H9 (cell line): ENCODE measurements around the gene ANKRD26. TPM values are rescaled to one million over a fixed set of nuclear protein-coding genes. Genes with fewer than 3 reads are reported as not detected.

Experiments used
- DNase-seq: peaks from one replicate; pipeline ENCODE4 v3.0.0-alpha.2; 2017
- H2AFZ ChIP-seq: one replicate; pipeline ENCODE4 v1.6.1; 2013; ENCODE audit warnings: mild to moderate bottlenecking, low read length, control low read depth, moderate library complexity
- H2AK5ac ChIP-seq: 2 replicates; pipeline ENCODE4 v1.6.1; 2013; ENCODE audit warnings: low read length, control low read depth, mixed read lengths; ENCODE audit not compliant: insufficient read length
- H2BK120ac ChIP-seq: one replicate; pipeline ENCODE4 v1.6.1; 2013; ENCODE audit warnings: low read depth, mild to moderate bottlenecking, low read length, control low read depth, inconsistent platforms; ENCODE audit not compliant: poor library complexity, severe bottlenecking
- H2BK12ac ChIP-seq: 2 replicates; pipeline ENCODE4 v1.6.1; 2013; ENCODE audit warnings: low read length, control low read depth, mixed read lengths, low read depth; ENCODE audit not compliant: insufficient read length
- H2BK15ac ChIP-seq: 2 replicates; pipeline ENCODE4 v1.6.1; 2013; ENCODE audit warnings: low read depth, low read length, control low read depth
- H2BK20ac ChIP-seq: one replicate; pipeline ENCODE4 v1.6.1; 2013; ENCODE audit warnings: low read depth, mild to moderate bottlenecking, low read length, control low read depth, inconsistent platforms; ENCODE audit not compliant: poor library complexity, severe bottlenecking
- H2BK5ac ChIP-seq: 2 replicates; pipeline ENCODE4 v1.6.1; 2013; ENCODE audit warnings: low read length, control low read depth, mixed read lengths; ENCODE audit not compliant: insufficient read length
- H3K14ac ChIP-seq: 2 replicates; pipeline ENCODE4 v1.6.1; 2013; ENCODE audit warnings: low read length, control low read depth; ENCODE audit not compliant: insufficient read depth
- H3K18ac ChIP-seq: 2 replicates; pipeline ENCODE4 v1.6.1; 2013; ENCODE audit warnings: low read depth, mild to moderate bottlenecking, mixed read lengths, low read length, control low read depth; ENCODE audit not compliant: insufficient read length
- H3K23ac ChIP-seq: 2 replicates; pipeline ENCODE4 v1.6.1; 2013; ENCODE audit warnings: low read length, control low read depth, mixed read lengths, low read depth; ENCODE audit not compliant: insufficient read length
- H3K23me2 ChIP-seq: 2 replicates; pipeline ENCODE4 v1.6.1; 2013; ENCODE audit warnings: low read depth, mild to moderate bottlenecking, mixed read lengths, low read length, control low read depth; ENCODE audit not compliant: insufficient read length, poor library complexity, severe bottlenecking
- H3K27ac ChIP-seq: 2 replicates; pipeline ENCODE4 v1.5.1; 2013; ENCODE audit warnings: low read length, control low read depth, mixed read lengths, low read depth; ENCODE audit not compliant: insufficient read length
- H3K27me3 ChIP-seq: 2 replicates; pipeline ENCODE4 v1.6.1; 2013; ENCODE audit warnings: low read length, control low read depth, inconsistent platforms; ENCODE audit not compliant: insufficient read depth
- H3K4ac ChIP-seq: 2 replicates; pipeline ENCODE4 v1.6.1; 2013; ENCODE audit warnings: low read depth, mild to moderate bottlenecking, control low read depth, inconsistent platforms, low read length, moderate library complexity
- H3K4me1 ChIP-seq: 2 replicates; pipeline ENCODE4 v1.6.1; 2013; ENCODE audit warnings: low read length, control low read depth, inconsistent platforms; ENCODE audit not compliant: insufficient read depth
- H3K4me2 ChIP-seq: 2 replicates; pipeline ENCODE4 v1.6.1; 2013; ENCODE audit warnings: low read length, control low read depth, mixed read lengths; ENCODE audit not compliant: insufficient read length, insufficient read depth
- H3K56ac ChIP-seq: 2 replicates; pipeline ENCODE4 v1.6.1; 2013; ENCODE audit warnings: low read depth, mild to moderate bottlenecking, mixed read lengths, low read length, control low read depth; ENCODE audit not compliant: insufficient read length
- H3K79me1 ChIP-seq: 2 replicates; pipeline ENCODE4 v1.6.1; 2013; ENCODE audit warnings: low read depth, mild to moderate bottlenecking, moderate library complexity, low read length, control low read depth, inconsistent platforms; ENCODE audit not compliant: insufficient read depth, poor library complexity, severe bottlenecking
- H3K79me2 ChIP-seq: 2 replicates; pipeline ENCODE4 v1.6.1; 2013; ENCODE audit warnings: low read length, control low read depth, inconsistent platforms; ENCODE audit not compliant: insufficient read depth
- H3K9ac ChIP-seq: 2 replicates; pipeline ENCODE4 v1.6.1; 2013; ENCODE audit warnings: low read length, control low read depth, mixed read lengths; ENCODE audit not compliant: insufficient read length; ENCODE audit errors: extremely low read depth
- H3K9me3 ChIP-seq: one replicate; pipeline ENCODE4 v1.6.1; 2013; ENCODE audit warnings: low read depth, low read length, inconsistent platforms; ENCODE audit not compliant: control insufficient read depth
- H3T11ph ChIP-seq: one replicate; pipeline ENCODE4 v1.6.1; 2013; ENCODE audit warnings: mild to moderate bottlenecking, low read length, control low read depth, inconsistent platforms
- H4K20me1 ChIP-seq: one replicate; pipeline ENCODE4 v1.6.1; 2013; ENCODE audit not compliant: control insufficient read depth, insufficient read length, insufficient read depth
- H4K5ac ChIP-seq: 2 replicates; pipeline ENCODE4 v1.6.1; 2013; ENCODE audit warnings: low read depth, mild to moderate bottlenecking, mixed read lengths, low read length, control low read depth; ENCODE audit not compliant: insufficient read length
- H4K8ac ChIP-seq: replicated peaks from 2 replicates; pipeline ENCODE4 v1.6.1; 2013; ENCODE audit warnings: low read length, control low read depth, mixed read lengths, low read depth; ENCODE audit not compliant: insufficient read length
- H4K91ac ChIP-seq: 2 replicates; pipeline ENCODE4 v1.6.1; 2013; ENCODE audit warnings: low read depth, mild to moderate bottlenecking, moderate library complexity, mixed read lengths, low read length, control low read depth; ENCODE audit not compliant: insufficient read length
- H3K27ac Mint-ChIP-seq, 3 experiments: 2 replicates in 2 of 3; 3 replicates in 1 of 3; pipeline ENCODE4 v1.8.0; 2020 to 2021; ENCODE audit warnings: mixed read lengths in 3 of 3, mild to moderate bottlenecking in 1 of 3, moderate library complexity in 1 of 3
- H3K27me3 Mint-ChIP-seq: 2 replicates; pipeline ENCODE4 v1.8.0; 2021; ENCODE audit warnings: low read depth, mild to moderate bottlenecking, moderate library complexity, mixed read lengths
- H3K36me3 Mint-ChIP-seq, 3 experiments: 2 replicates in 2 of 3; 3 replicates in 1 of 3; pipeline ENCODE4 v1.8.0; 2020 to 2021; ENCODE audit warnings: low read depth in 3 of 3, mixed read lengths in 3 of 3; ENCODE audit not compliant: insufficient read depth in 1 of 3
- H3K4me1 Mint-ChIP-seq, 2 experiments: 2 replicates each; pipeline ENCODE4 v1.8.0; 2020; ENCODE audit warnings: mixed read lengths in 2 of 2
- H3K4me3 Mint-ChIP-seq, 2 experiments: 2 replicates in 1 of 2; 3 replicates in 1 of 2; pipeline ENCODE4 v1.8.0; 2020 to 2021; ENCODE audit warnings: mild to moderate bottlenecking in 2 of 2, mixed read lengths in 2 of 2, moderate library complexity in 1 of 2
- H3K9me3 Mint-ChIP-seq, 2 experiments: 2 replicates in 1 of 2; 3 replicates in 1 of 2; pipeline ENCODE4 v1.8.0; 2020; ENCODE audit warnings: mild to moderate bottlenecking in 2 of 2, mixed read lengths in 2 of 2, moderate library complexity in 1 of 2
- CTCF ChIP-seq: fragments of 200-600 bp; sonication (generic); conservative IDR thresholded peaks from 3 replicates; pipeline ENCODE4 v1.8.0; 2021; ENCODE audit warnings: antibody characterized with exemption, mild to moderate bottlenecking
- WGBS: extraction: QIAGEN DNeasy Blood & Tissue Kit; methylation state at CpG from one replicate; pipeline ENCODE4 v1.1.7; 2013; ENCODE audit warnings: missing lambda C conversion rate, low lambda C conversion rate, mixed read lengths; ENCODE audit not compliant: insufficient read length; ENCODE audit errors: extremely low coverage; 5-methylcytosine and 5-hydroxymethylcytosine counted together
- total RNA-seq: library from RNA; stranded (reverse); gene quantifications from 2 replicates; pipeline ENCODE4 v1.2.1, GENCODE V29; 2021

The ANKRD26 gene
- total RNA-seq, 1 experiment from 2014 or later: 9.4 TPM

DNA sequence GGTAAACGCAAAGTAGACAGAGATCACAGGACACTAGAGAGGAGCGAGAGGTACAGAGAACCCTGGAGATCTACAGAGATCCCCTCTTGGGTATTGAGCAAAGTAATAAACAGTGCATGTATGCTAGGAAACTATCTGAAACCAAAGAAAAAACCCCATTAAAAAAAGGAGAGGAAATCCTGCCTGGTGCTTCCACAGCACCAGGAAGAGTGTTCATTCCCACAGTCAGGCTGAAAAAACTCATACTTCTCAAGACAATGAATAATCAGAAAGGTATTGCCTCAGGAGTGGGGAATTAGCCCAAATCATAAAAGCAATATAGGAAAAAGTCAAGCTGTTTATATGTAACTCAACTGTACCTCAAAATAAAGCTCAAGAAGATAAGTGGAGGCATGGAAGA lies 59.1 kb downstream of the ANKRD26 start:
- Mint-ChIP-seq H3K36me3 (peaks cover 10 to 39% (median 34%) of the 10 kb centered on the region in 3 experiments; a peak in 6 of 7 replicates), H3K27me3 (no peaks in the 10 kb centered on the region), H3K9me3 (no peaks in the 10 kb centered on the region), H3K4me1 (peaks cover 3% of the 10 kb centered on the region in 2 experiments; a peak in 3 of 4 replicates), H3K27ac (peak overlapping the region in 1 of 3 experiments; percentile 68; a peak in 2 of 7 replicates), H3K4me3 (no peak overlapping the region)
- H2AFZ ChIP-seq: no peak overlapping the region
- no peak overlapping the region for H3K4ac ChIP-seq
- H3K18ac ChIP-seq: no peak overlapping the region
- no peak overlapping the region for H3K27ac ChIP-seq
- no peaks in the 10 kb centered on the region for H3K27me3 ChIP-seq
- no peak for TF ChIP-seq CTCF
- H2BK20ac ChIP-seq: no peak overlapping the region
- no peak overlapping the region for H3K9ac ChIP-seq
- no CpG with 5 or more reads among the region's 2 CpGs for WGBS
- H3K4me2 ChIP-seq: no peak overlapping the region
- H3K4me1 ChIP-seq: no peaks in the 10 kb centered on the region
- H2BK15ac ChIP-seq: no peak overlapping the region
- H3K14ac ChIP-seq: no peak overlapping the region
- H2BK5ac ChIP-seq: no peak overlapping the region
- H4K8ac ChIP-seq: no peak overlapping the region
- no peak overlapping the region for H2AK5ac ChIP-seq
- no peak for DNase-seq
- no peak overlapping the region for H3K56ac ChIP-seq
- H3K23me2 ChIP-seq: no peaks in the 10 kb centered on the region
- H2BK120ac ChIP-seq: no peak overlapping the region
- H4K20me1 ChIP-seq: no peaks in the 10 kb centered on the region
- H3K23ac ChIP-seq: no peak overlapping the region
- no peak overlapping the region for H3T11ph ChIP-seq
- no peak overlapping the region for H4K91ac ChIP-seq
- no peaks in the 10 kb centered on the region for H3K79me1 ChIP-seq
- no peaks in the 10 kb centered on the region for H3K9me3 ChIP-seq
- H4K5ac ChIP-seq: no peak overlapping the region
- H3K79me2 ChIP-seq: no peaks in the 10 kb centered on the region
- no peak overlapping the region for H2BK12ac ChIP-seq
